ENCODE results near the gene DNAL4.

DNAL4 gene

DNA sequence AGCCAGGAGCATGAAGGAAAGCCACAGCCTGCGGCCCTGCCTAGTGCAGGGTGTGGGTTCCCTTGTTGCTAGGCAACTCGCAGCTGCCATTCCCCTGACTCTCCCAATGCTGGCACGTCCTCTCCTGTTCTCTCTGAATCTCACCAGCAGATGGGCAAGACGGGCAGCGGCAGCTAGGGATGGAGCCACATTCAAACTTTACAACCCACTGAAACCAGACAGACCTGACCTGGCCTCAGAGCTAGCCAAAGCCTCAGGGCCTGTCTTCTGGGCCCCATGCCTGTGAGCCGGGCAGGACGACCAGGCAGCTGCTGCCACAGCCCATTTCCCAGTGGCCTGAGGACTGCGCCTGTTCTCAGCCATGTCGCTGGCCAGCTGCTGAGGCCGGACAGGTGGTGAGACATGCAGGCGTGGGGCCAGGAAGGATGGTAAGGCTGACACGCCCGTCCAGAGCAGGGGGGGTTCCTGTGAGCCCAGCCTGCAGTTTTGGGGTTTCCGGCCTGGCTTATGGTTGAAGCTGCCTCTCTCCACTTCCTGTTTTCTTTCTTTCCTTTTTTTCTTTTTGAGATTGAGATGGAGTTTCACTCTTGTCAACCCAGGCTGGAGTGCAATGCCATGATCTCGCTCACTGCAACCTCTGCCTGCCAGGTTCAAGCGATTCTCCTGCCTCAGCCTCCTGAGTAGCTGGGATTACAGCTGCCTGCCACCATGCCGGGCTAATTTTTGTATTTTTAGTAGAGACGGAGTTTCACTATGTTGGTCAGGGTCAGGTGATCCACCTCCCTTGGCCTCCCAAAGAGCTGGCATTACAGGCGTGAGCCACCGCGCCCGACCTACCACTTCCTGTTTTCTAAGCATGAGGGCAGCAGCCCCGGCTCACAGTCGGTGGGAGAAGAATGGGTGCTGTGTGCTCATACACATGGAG lies 42.3 kb downstream of the DNAL4 start:
- H3K4me3 ChIP-seq (ENCODE audit: low read length), result no peak overlapping the region

DNA sequence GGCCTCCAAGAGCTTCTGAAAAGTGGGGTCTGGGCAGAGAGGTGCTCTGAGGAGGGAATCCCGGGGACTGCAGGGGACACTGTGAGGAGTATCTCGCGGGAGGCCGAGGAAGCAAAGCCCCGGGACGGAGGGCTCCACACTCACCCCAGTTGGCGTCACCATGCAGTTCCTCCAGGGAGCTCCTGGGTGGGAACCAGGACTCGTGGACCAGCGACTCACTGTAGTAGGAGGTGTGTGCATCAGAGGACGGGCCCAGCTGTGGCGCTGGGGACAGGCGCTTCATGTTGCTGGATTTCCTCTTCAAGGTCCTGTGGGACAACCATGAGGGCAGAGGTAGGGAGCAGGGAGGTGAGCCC lies 42.9 kb downstream of the DNAL4 start:
- Histone ChIP-seq H3K27me3 (ENCODE audit: control insufficient read depth, insufficient read depth, low read length) (no peaks in the 10 kb centered on the region), H3K36me3 (ENCODE audit: control insufficient read depth, insufficient read depth, low read length) (peaks cover 28% of the 10 kb centered on the region), H3K9ac (ENCODE audit: low read length) (no peak overlapping the region), H3K4me1 (ENCODE audit: control insufficient read depth, insufficient read depth, low read length) (peaks cover 35% of the 10 kb centered on the region), H3K4me3 (ENCODE audit: low read length) (no peak overlapping the region), H3K9me3 (ENCODE audit: control insufficient read depth, low read length) (no peaks in the 10 kb centered on the region)

More for the DNA sequence above, 42.3 kb downstream of the DNAL4 start:
- no peaks in the 10 kb centered on the region for H3K9me3 ChIP-seq (ENCODE audit: control insufficient read depth, low read length)
- peaks cover 39% of the 10 kb centered on the region for H3K4me1 ChIP-seq (ENCODE audit: control insufficient read depth, insufficient read depth, low read length)
- H3K27me3 ChIP-seq (ENCODE audit: control insufficient read depth, insufficient read depth, low read length), result no peaks in the 10 kb centered on the region
- H3K36me3 ChIP-seq (ENCODE audit: control insufficient read depth, insufficient read depth, low read length), result peaks cover 24% of the 10 kb centered on the region
- no peak overlapping the region for H3K9ac ChIP-seq (ENCODE audit: low read length)

DNA sequence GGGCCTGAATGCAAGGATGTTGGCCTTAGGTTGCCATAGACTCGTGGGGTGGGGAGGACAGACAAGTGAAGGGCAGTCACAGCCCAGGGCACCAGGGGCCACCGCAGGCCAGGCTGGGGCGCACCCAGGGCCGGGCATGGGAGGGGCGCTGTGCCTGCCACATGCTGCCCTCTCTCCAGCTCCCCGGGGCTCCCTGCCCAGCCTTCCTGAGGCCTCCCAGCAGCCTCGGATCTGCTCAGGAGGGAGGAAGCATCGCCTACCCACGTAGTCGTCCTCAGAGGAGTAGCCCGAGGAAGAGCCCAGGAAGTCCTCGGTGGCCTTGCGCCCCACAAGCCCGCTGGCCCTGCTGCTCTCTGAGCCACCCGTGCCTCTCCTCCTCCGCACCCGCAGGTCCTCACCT lies 43.3 kb downstream of the DNAL4 start:
- peaks cover 35% of the 10 kb centered on the region for H3K4me1 ChIP-seq (ENCODE audit: control insufficient read depth, insufficient read depth, low read length)
- H3K27me3 ChIP-seq (ENCODE audit: control insufficient read depth, insufficient read depth, low read length), result no peaks in the 10 kb centered on the region
- no peaks in the 10 kb centered on the region for H3K9me3 ChIP-seq (ENCODE audit: control insufficient read depth, low read length)
- H3K9ac ChIP-seq (ENCODE audit: low read length), result no peak overlapping the region
- H3K36me3 ChIP-seq (ENCODE audit: control insufficient read depth, insufficient read depth, low read length), result peaks cover 32% of the 10 kb centered on the region
- H3K4me3 ChIP-seq (ENCODE audit: low read length), result no peak overlapping the region

DNA sequence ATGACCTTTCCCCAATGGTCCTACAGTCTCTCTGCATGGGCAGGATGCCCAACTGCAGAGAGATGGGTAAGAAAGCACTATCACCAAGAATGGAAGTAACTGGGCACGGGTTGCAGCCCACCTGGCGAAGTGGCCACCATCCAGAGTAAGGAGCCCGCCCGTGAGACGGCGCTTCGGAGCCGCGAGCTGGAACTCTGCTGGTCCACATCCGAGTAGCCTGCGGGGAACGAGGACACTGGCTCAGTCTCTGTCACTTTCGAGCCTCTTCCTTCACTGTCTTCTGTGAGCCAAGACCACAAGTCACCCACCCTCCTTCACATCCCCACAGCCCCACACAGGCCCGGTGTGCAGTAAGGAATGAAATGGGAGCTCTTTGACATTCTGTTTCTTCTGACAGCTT lies 43.8 kb downstream of the DNAL4 start:
- Histone ChIP-seq H3K27me3 (ENCODE audit: control insufficient read depth, insufficient read depth, low read length) (no peaks in the 10 kb centered on the region), H3K9ac (ENCODE audit: low read length) (no peak overlapping the region), H3K4me1 (ENCODE audit: control insufficient read depth, insufficient read depth, low read length) (peaks cover 34% of the 10 kb centered on the region), H3K4me3 (ENCODE audit: low read length) (no peak overlapping the region), H3K36me3 (ENCODE audit: control insufficient read depth, insufficient read depth, low read length) (peaks cover 36% of the 10 kb centered on the region), H3K9me3 (ENCODE audit: control insufficient read depth, low read length) (no peaks in the 10 kb centered on the region)

DNA sequence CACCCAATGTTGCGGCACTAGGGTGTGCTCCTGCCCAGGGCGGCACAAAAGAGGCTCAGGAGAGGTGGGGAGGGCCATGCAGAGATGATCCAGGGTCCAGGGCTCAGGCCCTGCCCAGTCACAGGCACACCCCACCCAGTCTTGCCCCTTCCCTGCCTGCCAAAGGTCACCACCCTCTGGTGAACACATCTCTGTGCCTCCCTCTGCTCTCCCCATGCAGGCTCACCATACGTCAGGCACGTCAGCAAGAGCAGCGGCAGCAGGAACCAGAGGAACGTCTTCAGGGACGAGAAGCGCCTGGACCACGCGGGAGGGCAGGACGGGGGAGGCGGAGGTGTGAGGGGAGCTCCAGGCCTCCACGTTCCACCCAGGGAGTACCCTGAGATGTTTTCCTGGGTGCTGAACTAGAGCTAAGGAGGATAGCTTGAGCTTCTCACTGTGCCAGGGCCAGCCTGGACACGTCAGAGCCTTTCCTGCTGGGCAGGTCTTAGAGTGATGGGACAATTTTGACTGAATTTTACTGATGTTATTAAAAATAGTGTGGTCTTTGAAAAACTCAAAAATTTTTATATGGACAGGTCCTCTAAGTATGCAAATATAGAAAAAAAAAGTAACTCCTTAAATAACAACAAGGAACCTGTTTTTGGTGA lies 45.3 kb downstream of the DNAL4 start:
- Histone ChIP-seq H3K4me1 (ENCODE audit: control insufficient read depth, insufficient read depth, low read length) (peaks cover 20% of the 10 kb centered on the region), H3K9ac (ENCODE audit: low read length) (no peak overlapping the region), H3K9me3 (ENCODE audit: control insufficient read depth, low read length) (no peaks in the 10 kb centered on the region), H3K27me3 (ENCODE audit: control insufficient read depth, insufficient read depth, low read length) (no peaks in the 10 kb centered on the region), H3K36me3 (ENCODE audit: control insufficient read depth, insufficient read depth, low read length) (peaks cover 36% of the 10 kb centered on the region), H3K4me3 (ENCODE audit: low read length) (no peak overlapping the region)

DNA sequence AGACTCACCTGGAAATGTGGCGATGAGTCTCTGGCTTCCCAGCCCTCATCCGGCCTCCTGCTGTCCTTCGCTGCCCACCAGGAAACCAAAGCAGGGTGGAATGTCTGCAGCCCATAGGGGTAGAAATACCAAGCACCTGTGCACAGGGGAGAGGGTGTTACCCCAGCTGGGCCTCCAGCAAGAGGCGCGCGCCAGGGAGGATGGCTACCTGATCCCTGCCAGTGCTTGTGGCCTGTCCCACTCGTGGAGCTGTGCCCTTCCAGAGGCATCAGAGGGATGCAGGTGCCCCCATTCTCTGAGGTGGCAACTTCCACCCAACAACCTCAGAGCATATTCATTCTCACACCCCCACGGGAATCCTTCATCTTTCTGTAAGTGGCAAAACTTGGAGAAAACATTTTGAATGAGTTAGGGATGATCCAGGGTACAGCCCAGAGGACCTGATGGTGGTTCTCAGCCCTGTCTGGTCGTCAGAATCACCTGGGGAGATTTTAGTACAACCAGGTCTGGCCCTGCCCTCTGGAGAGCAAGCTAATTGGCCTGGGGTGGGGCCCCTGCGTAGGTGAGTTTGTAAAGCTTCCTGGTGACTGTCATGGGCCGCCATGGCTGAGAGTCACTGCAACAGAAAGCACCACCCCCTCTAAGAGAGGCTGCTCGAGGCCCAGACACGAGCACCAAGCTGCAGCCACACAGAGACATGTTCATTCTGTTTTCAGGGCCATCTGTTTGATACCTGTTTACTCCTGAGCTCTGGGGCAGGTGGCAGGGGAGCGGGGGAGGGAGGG lies 48.1 kb downstream of the DNAL4 start:
- Histone ChIP-seq H3K36me3 (ENCODE audit: control insufficient read depth, insufficient read depth, low read length) (peaks cover 49% of the 10 kb centered on the region), H3K9me3 (ENCODE audit: control insufficient read depth, low read length) (no peaks in the 10 kb centered on the region), H3K9ac (ENCODE audit: low read length) (no peak overlapping the region), H3K4me1 (ENCODE audit: control insufficient read depth, insufficient read depth, low read length) (peaks cover 1% of the 10 kb centered on the region), H3K27me3 (ENCODE audit: control insufficient read depth, insufficient read depth, low read length) (no peaks in the 10 kb centered on the region), H3K4me3 (ENCODE audit: low read length) (no peak overlapping the region)

DNA sequence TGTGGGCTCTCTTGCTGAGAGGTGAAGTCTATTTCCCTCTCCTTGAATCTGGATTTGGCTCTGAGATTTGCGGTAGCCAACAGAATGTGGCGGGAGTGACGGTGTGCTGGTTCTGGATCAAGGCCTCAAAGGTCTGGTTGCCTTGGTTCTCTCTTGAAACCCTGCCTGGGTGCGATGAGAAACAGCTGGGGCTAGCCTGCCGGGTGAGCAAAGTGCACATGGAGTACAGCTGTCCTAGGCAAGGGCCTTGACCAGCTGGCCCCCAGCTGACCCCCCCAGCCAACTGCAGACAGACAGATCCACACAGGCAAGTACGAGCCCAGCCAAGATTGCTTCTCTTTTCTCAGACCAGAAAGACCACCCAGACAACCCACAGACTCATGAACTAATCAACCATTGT lies 49.0 kb downstream of the DNAL4 start:
- H3K9me3 ChIP-seq (ENCODE audit: control insufficient read depth, low read length), result no peaks in the 10 kb centered on the region
- no peak overlapping the region for H3K9ac ChIP-seq (ENCODE audit: low read length)
- H3K27me3 ChIP-seq (ENCODE audit: control insufficient read depth, insufficient read depth, low read length), result no peaks in the 10 kb centered on the region
- H3K4me3 ChIP-seq (ENCODE audit: low read length), result no peak overlapping the region
- H3K4me1 ChIP-seq (ENCODE audit: control insufficient read depth, insufficient read depth, low read length), result no peaks in the 10 kb centered on the region
- H3K36me3 ChIP-seq (ENCODE audit: control insufficient read depth, insufficient read depth, low read length), result peaks cover 48% of the 10 kb centered on the region

DNA sequence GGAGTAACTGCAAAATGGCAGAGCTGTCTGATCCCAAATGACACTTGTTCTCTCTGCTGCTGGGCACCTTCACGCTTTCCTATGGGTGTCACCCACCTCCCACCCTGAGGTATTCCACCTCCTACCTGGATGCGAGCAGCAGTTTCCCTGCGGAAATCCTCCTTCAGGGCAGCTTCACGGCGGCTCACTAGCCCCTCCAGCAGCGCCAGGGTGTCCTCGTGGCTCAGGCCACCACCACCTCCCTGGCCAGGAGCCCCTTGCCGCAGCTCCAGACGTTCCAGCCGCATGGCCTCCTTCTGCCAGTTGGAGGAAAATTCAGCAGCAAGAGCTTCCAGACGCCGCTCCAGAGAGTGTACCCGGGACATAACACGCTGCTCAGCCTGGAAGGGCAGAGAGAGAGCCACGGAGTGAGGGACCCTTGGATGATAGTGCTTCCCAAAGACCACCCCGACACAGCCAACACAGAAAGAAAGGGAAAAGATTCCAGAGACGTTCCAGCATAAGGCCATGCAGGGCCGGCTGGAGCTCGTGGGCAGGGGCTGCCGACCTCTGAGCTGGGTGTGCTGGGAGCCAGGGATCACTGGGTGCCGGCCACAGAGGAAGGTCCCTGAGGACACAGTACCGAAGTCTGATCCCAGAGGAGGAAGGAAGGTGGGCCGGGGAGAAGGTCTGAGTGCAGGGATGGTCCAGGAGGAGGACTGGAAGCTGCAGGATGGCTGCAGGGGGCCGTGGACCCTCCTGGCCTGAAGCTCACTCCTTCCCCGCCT lies 51.6 kb downstream of the DNAL4 start:
- Histone ChIP-seq H3K9ac (ENCODE audit: low read length) (no peak overlapping the region), H3K4me1 (ENCODE audit: control insufficient read depth, insufficient read depth, low read length) (no peaks in the 10 kb centered on the region), H3K4me3 (ENCODE audit: low read length) (no peak overlapping the region), H3K9me3 (ENCODE audit: control insufficient read depth, low read length) (no peaks in the 10 kb centered on the region), H3K36me3 (ENCODE audit: control insufficient read depth, insufficient read depth, low read length) (peaks cover 42% of the 10 kb centered on the region), H3K27me3 (ENCODE audit: control insufficient read depth, insufficient read depth, low read length) (no peaks in the 10 kb centered on the region)

DNA sequence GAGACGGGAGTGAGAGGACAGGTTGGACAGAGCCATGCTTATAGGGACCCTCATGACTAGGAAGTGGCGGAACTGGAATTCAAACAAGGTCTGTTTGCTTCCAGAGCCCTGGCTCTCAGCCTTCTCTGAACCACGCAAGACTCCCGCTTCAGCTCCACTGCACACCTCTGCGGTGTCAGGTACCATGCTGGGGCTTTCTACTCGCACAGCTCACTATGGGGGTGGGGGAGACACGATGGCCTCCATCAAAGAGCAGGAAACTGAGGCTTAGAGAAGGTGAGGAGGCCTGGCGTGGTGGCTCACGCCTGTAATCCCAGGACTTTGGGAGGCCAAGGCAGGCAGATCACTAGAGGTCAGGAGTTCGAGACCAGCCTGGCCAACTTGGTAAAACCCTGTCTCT lies 52.4 kb downstream of the DNAL4 start:
- no peak overlapping the region for H3K9ac ChIP-seq (ENCODE audit: low read length)
- no peaks in the 10 kb centered on the region for H3K4me1 ChIP-seq (ENCODE audit: control insufficient read depth, insufficient read depth, low read length)
- H3K4me3 ChIP-seq (ENCODE audit: low read length), result no peak overlapping the region
- H3K36me3 ChIP-seq (ENCODE audit: control insufficient read depth, insufficient read depth, low read length), result peaks cover 45% of the 10 kb centered on the region
- no peaks in the 10 kb centered on the region for H3K27me3 ChIP-seq (ENCODE audit: control insufficient read depth, insufficient read depth, low read length)
- no peaks in the 10 kb centered on the region for H3K9me3 ChIP-seq (ENCODE audit: control insufficient read depth, low read length)

DNA sequence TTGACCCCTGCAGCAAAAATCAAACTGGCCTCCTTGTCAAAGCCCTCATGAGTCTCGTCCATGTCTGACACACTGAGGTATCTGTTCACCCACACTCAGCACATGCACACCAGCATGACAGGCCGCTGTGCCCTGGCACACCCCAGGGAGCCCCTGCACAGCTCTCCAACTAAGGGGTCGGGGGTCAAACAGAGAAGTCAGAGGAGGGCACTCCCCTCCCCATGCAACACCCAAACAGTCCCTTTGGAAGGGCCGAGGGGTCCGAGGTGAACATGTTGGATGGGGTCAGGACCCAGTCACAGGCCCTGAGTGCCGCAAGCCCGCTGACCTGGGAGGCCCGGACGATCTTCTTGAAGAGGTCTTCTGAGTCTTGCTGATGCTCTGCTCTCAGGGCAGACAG lies 52.8 kb downstream of the DNAL4 start:
- Histone ChIP-seq H3K4me1 (ENCODE audit: control insufficient read depth, insufficient read depth, low read length) (no peaks in the 10 kb centered on the region), H3K9me3 (ENCODE audit: control insufficient read depth, low read length) (no peaks in the 10 kb centered on the region), H3K27me3 (ENCODE audit: control insufficient read depth, insufficient read depth, low read length) (no peaks in the 10 kb centered on the region), H3K36me3 (ENCODE audit: control insufficient read depth, insufficient read depth, low read length) (peaks cover 45% of the 10 kb centered on the region), H3K9ac (ENCODE audit: low read length) (no peak overlapping the region), H3K4me3 (ENCODE audit: low read length) (no peak overlapping the region)

DNA sequence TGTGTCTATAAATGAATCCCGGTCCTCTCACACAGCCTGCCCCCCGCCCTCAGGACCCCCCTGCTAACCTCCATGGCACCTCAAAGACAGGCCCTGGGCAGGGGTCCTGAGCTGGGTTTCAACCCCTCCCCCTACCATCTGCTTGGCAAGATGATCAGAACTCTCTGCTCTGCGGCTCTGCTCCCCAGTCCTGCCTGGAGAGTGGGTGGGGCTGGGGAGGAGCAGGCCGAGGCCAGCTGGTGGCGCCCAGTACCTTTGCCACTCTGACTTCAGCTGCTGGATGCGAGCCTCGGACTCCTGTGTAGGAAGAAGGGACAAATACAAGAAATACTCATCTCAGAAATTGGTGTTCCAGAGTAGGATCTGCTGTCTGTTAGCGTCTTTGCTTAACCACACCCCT lies 53.2 kb downstream of the DNAL4 start:
- H3K9me3 ChIP-seq (ENCODE audit: control insufficient read depth, low read length), result no peaks in the 10 kb centered on the region
- no peak overlapping the region for H3K9ac ChIP-seq (ENCODE audit: low read length)
- H3K4me3 ChIP-seq (ENCODE audit: low read length), result no peak overlapping the region
- peaks cover 41% of the 10 kb centered on the region for H3K36me3 ChIP-seq (ENCODE audit: control insufficient read depth, insufficient read depth, low read length)
- H3K4me1 ChIP-seq (ENCODE audit: control insufficient read depth, insufficient read depth, low read length), result peaks cover 4% of the 10 kb centered on the region
- H3K27me3 ChIP-seq (ENCODE audit: control insufficient read depth, insufficient read depth, low read length), result no peaks in the 10 kb centered on the region

All from mucosa of stomach (tissue), 1 donor.